VCaP (cell line): ENCODE results near the gene MAGI1.

Source experiments
- H3K27ac ChIP-seq: fragments of 450-650 bp; 2 replicates; pipeline ENCODE4 v1.5.1; 2017
- TF ChIP-seq, protein P1 (sequence below): fragments of 450-650 bp; conservative IDR thresholded peaks from 2 replicates; pipeline ENCODE4 v1.5.1; 2017; ENCODE audit warnings: mild to moderate bottlenecking, moderate library complexity

The MAGI1 gene

GRCh38 chr3:66018057-66019033, 20.4 kb downstream of the MAGI1 start:
- peak overlapping the region; percentile 44 for H3K27ac ChIP-seq
- TF ChIP-seq, protein P1, sequence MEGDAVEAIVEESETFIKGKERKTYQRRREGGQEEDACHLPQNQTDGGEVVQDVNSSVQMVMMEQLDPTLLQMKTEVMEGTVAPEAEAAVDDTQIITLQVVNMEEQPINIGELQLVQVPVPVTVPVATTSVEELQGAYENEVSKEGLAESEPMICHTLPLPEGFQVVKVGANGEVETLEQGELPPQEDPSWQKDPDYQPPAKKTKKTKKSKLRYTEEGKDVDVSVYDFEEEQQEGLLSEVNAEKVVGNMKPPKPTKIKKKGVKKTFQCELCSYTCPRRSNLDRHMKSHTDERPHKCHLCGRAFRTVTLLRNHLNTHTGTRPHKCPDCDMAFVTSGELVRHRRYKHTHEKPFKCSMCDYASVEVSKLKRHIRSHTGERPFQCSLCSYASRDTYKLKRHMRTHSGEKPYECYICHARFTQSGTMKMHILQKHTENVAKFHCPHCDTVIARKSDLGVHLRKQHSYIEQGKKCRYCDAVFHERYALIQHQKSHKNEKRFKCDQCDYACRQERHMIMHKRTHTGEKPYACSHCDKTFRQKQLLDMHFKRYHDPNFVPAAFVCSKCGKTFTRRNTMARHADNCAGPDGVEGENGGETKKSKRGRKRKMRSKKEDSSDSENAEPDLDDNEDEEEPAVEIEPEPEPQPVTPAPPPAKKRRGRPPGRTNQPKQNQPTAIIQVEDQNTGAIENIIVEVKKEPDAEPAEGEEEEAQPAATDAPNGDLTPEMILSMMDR, result peak; percentile 30

GRCh38 chr3:66017591-66017990, 21.1 kb downstream of the MAGI1 start:
- H3K27ac ChIP-seq, result peak overlapping the region; percentile 44
- TF ChIP-seq, protein P1, result no peak

DNA sequence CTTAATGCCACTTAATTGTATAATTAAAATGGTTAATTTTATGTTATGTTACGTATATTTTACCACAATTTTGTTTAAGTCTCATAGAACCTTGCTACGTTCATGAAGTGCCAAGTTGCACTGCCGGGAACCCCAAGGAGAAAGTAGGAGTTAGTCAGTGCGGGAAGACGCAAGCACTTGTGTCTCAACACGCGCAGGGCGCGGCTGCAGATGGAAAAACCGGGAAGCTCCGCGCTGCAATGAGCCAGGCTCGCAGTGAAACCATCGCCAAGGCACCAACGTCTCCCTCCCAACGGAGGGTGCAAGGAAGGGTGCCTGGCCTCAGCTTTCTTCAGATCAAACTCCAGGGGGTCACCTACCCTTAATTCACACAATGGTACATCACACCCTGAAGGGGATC, 21.6 kb downstream of the MAGI1 start:
- TF ChIP-seq, protein P1, result no peak

GRCh38 chr3:66015841-66016240, 22.9 kb downstream of the MAGI1 start:
- TF ChIP-seq, protein P1, result no peak
- H3K27ac ChIP-seq, result no peak overlapping the region

More for the DNA sequence above, 21.6 kb downstream of the MAGI1 start:
- 0 out of 2 replicates have a peak overlapping the region, but pooled peaks have one; percentile 44 for H3K27ac ChIP-seq

- H3K27ac ChIP-seq, result no peak overlapping the region
- TF ChIP-seq, protein P1, result no peak
Observed at GRCh38 chr3:66014651-66015050, 24.1 kb downstream of the MAGI1 start.

DNA sequence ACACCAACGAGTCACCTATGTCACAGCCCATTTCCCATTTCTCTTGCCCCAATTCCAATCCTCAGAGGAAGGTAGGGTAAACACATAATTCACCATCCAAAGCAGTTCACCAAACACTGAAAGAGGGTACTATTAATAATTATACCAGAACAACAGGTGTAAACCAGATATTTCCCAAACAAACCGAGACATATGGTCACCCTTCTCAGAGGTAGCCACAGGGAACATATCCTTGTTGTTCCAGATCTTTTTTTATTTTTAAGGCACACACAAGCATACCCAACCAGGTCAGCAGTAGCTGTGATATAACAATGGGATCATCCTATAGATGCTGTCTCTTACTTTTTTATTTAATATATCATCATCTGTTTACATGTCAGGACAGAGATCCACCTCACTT, 24.7 kb downstream of the MAGI1 start:
- H3K27ac ChIP-seq, result no peak overlapping the region
- TF ChIP-seq, protein P1, result no peak

DNA sequence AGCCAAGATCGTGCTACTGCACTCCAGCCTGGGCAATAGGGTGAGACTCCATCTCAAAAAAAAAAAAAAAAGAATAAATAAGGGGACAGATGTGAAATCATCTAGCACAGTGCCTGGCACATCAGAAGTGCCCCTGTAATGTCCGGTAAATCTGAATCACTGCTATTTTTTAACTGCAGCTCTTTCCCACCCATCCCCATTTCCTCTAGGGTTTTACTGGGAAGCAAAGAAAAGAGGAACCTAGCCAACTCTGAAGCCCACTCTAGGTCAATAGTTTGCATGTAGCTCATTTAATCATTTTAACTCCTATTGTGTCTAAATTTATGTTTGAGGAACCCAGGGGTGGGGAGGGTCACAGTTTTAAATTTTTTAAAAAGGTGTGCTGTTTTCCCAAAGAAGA, 26.0 kb downstream of the MAGI1 start:
- H3K27ac ChIP-seq, result no peak overlapping the region
- TF ChIP-seq, protein P1, result no peak
